Spinal cord (tissue), 10 donors: ENCODE results near the gene APLP1. TPM values are rescaled to one million over a fixed set of nuclear protein-coding genes. Genes with fewer than 3 reads are reported as not detected.
"Not testable (repeated sequence)": the region's sequence is repeated elsewhere in the genome, so short reads cannot be mapped to it uniquely, and the experiment has no call there.

Experiments
- DNase-seq, 6 donors: peaks; one replicate each; pipeline versions ENCODE4 v3.0.0 to v3.0.0-alpha.2; 2013 to 2015; ENCODE audit warnings: low spot score in 6 of 6, low read depth in 4 of 6
- H3K27ac ChIP-seq: one replicate; pipeline ENCODE4 v1.5.1; 2013; ENCODE audit warnings: low read depth, low read length, control low read depth
- H3K27me3 ChIP-seq: one replicate; pipeline ENCODE4 v1.6.1; 2013; ENCODE audit warnings: low read length; ENCODE audit not compliant: control insufficient read depth, insufficient read depth
- H3K36me3 ChIP-seq: one replicate; pipeline ENCODE4 v1.6.1; 2013; ENCODE audit warnings: low read length; ENCODE audit not compliant: control insufficient read depth, insufficient read depth
- H3K4me1 ChIP-seq: one replicate; pipeline ENCODE4 v1.6.1; 2013; ENCODE audit warnings: low read length; ENCODE audit not compliant: control insufficient read depth, insufficient read depth
- H3K4me3 ChIP-seq: one replicate; pipeline ENCODE4 v1.5.1; 2013; ENCODE audit warnings: low read depth, low read length, control low read depth
- H3K9me3 ChIP-seq: one replicate; pipeline ENCODE4 v1.6.1; 2013; ENCODE audit warnings: low read length; ENCODE audit not compliant: control insufficient read depth, insufficient read depth
- WGBS: methylation state at CpG from one replicate; pipeline ENCODE4 v1.1.5; 2013; ENCODE audit warnings: missing lambda C conversion rate; ENCODE audit not compliant: insufficient coverage; 5-methylcytosine and 5-hydroxymethylcytosine counted together
- polyA plus RNA-seq, 2 donors: library from polyadenylated mRNA; unstranded; fragments of 120-200 nt; gene quantifications; one replicate each; pipeline ENCODE4 v1.2.1, GENCODE V29; 2013; ENCODE audit not compliant: insufficient read length in 2 of 2
- total RNA-seq, 2 donors: library from RNA; depleted of rRNA in 1 of 2; stranded (reverse); fragments of 120-200 nt in 1 of 2; fragments of >200 nt in 1 of 2; gene quantifications; one replicate each; pipeline versions ENCODE4 v1.2.3 to v1.2.4, GENCODE V29; 2013 to 2014
- donor health status: healthy.

The APLP1 gene
- total and polyA plus RNA-seq, 4 donors: 205 to 1,097 (median 629) TPM

GRCh38 chr19:35861640-35862160, 6.7 kb upstream of the APLP1 start:
- no peak overlapping the region for H3K27ac ChIP-seq
- 63% methylated on average over 19 of the region's 19 CpGs for WGBS
- no peaks in the 10 kb centered on the region for H3K9me3 ChIP-seq
- peaks cover 27% of the 10 kb centered on the region for H3K36me3 ChIP-seq
- peaks cover 16% of the 10 kb centered on the region for H3K4me1 ChIP-seq
- peak overlapping the region; percentile 12 for H3K4me3 ChIP-seq
- no peak for DNase-seq
- peaks cover 23% of the 10 kb centered on the region for H3K27me3 ChIP-seq

- Histone ChIP-seq H3K4me3 (no peak overlapping the region), H3K9me3 (no peaks in the 10 kb centered on the region), H3K4me1 (peaks cover 9% of the 10 kb centered on the region), H3K36me3 (peaks cover 27% of the 10 kb centered on the region), H3K27ac (no peak overlapping the region), H3K27me3 (peaks cover 20% of the 10 kb centered on the region)
- no peak for DNase-seq
- WGBS: 84% methylated on average over 14 of the region's 14 CpGs
These were observed 5.8 kb upstream of the APLP1 start for GRCh38 chr19:35862528-35862927.

GRCh38 chr19:35863018-35863417, 5.4 kb upstream of the APLP1 start:
- Histone ChIP-seq H3K4me3 (no peak overlapping the region), H3K4me1 (peaks cover 14% of the 10 kb centered on the region), H3K9me3 (no peaks in the 10 kb centered on the region), H3K27ac (no peak overlapping the region), H3K27me3 (peaks cover 20% of the 10 kb centered on the region), H3K36me3 (peaks cover 27% of the 10 kb centered on the region)
- no peak for DNase-seq
- WGBS: 79% methylated on average over 2 of the region's 5 CpGs

GRCh38 chr19:35868823-35869326, 501 bp downstream of the APLP1 start:
- Histone ChIP-seq H3K9me3 (no peaks in the 10 kb centered on the region), H3K27ac (peak overlapping the region; percentile 70), H3K36me3 (peaks cover 33% of the 10 kb centered on the region), H3K4me3 (peak overlapping the region; percentile 51), H3K27me3 (no peaks in the 10 kb centered on the region), H3K4me1 (peaks cover 31% of the 10 kb centered on the region)
- DNase-seq: no peak
- WGBS: under 1% methylated on average over 15 of the region's 15 CpGs

- Histone ChIP-seq H3K4me3 (peak overlapping the region; percentile 51), H3K36me3 (peaks cover 40% of the 10 kb centered on the region), H3K9me3 (no peaks in the 10 kb centered on the region), H3K4me1 (peaks cover 31% of the 10 kb centered on the region), H3K27ac (peak overlapping the region; percentile 70), H3K27me3 (no peaks in the 10 kb centered on the region)
- under 1% methylated on average over 45 of the region's 51 CpGs for WGBS
- peak; percentile 65 to 97 (median 80) for DNase-seq
These were observed 1.2 kb downstream of the APLP1 start for GRCh38 chr19:35869327-35870123.

- not testable (repeated sequence) for H3K27me3 ChIP-seq, H3K27ac ChIP-seq, H3K9me3 ChIP-seq, DNase-seq
- H3K4me1 ChIP-seq: peaks cover 31% of the 10 kb centered on the region
- peaks cover 47% of the 10 kb centered on the region for H3K36me3 ChIP-seq
- WGBS: 32% methylated on average over 25 of the region's 26 CpGs
- H3K4me3 ChIP-seq: peak overlapping the region; percentile 51
These were observed 1.9 kb downstream of the APLP1 start for GRCh38 chr19:35870124-35870736.

DNA sequence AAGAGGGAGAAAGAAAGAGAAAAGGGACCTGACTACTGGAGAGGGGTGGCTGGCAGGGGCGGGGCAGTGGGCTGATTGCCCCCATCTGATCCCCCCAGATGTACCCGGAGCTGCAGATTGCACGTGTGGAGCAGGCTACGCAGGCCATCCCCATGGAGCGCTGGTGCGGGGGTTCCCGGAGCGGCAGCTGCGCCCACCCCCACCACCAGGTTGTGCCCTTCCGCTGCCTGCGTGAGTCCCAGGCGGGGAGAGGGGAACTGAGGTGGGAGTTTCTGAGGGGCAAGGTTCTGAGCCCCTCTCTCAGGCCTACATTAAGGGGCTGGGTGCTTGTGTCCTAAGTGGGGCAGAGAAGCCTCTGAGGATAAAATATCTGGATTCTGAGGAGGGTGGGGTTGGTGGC, 2.4 kb downstream of the APLP1 start:
- Histone ChIP-seq H3K9me3 (no peaks in the 10 kb centered on the region), H3K4me3 (no peak overlapping the region), H3K27me3 (no peaks in the 10 kb centered on the region), H3K36me3 (peaks cover 52% of the 10 kb centered on the region), H3K4me1 (peaks cover 31% of the 10 kb centered on the region), H3K27ac (no peak overlapping the region)
- no peak for DNase-seq
- no CpG with 5 or more reads among the region's 12 CpGs for WGBS

GRCh38 chr19:35871611-35872010, 3.2 kb downstream of the APLP1 start:
- peaks cover 60% of the 10 kb centered on the region for H3K36me3 ChIP-seq
- no CpG with 5 or more reads among the region's 12 CpGs for WGBS
- H3K27me3 ChIP-seq: no peaks in the 10 kb centered on the region
- peaks cover 31% of the 10 kb centered on the region for H3K4me1 ChIP-seq
- no peaks in the 10 kb centered on the region for H3K9me3 ChIP-seq
- DNase-seq: no peak
- no peak overlapping the region for H3K27ac ChIP-seq
- H3K4me3 ChIP-seq: no peak overlapping the region

GRCh38 chr19:35872180-35872579, 3.8 kb downstream of the APLP1 start:
- Histone ChIP-seq H3K4me1 (peaks cover 31% of the 10 kb centered on the region), H3K27me3 (no peaks in the 10 kb centered on the region), H3K9me3 (no peaks in the 10 kb centered on the region), H3K27ac (no peak overlapping the region), H3K4me3 (no peak overlapping the region), H3K36me3 (peaks cover 64% of the 10 kb centered on the region)
- DNase-seq: no peak
- 85% methylated on average over 5 of the region's 5 CpGs for WGBS
